Peyer's patch (tissue), 4 donors: ENCODE results near the gene IL17RA.

Experiments used
- CTCF ChIP-seq, 6 experiments: fragments of 450-650 bp in 4 of 6; fragments of 200-600 bp in 2 of 6; sonication (generic) in 1 of 6; IDR thresholded peaks; one replicate each; pipeline ENCODE4 v1.5.1; 2017 to 2019; ENCODE audit warnings: antibody characterized with exemption in 6 of 6, mild to moderate bottlenecking in 3 of 6, moderate library complexity in 1 of 6
- POLR2A ChIP-seq, 2 donors: fragments of 450-650 bp; IDR thresholded peaks; one replicate each; pipeline ENCODE4 v1.5.1; 2017; ENCODE audit warnings: antibody characterized with exemption in 2 of 2, mild to moderate bottlenecking in 2 of 2, moderate library complexity in 2 of 2

- TF ChIP-seq CTCF (IDR thresholded peaks at IDR 0.05) (no peak), POLR2A (IDR thresholded peaks at IDR 0.05) (no peak)
Measured at GRCh38 chr22:17105143-17106129, 20.6 kb downstream of the IL17RA start.
